Esophagus (tissue), 2 donors: ENCODE results near the gene ZNF26. TPM values are rescaled to one million over a fixed set of nuclear protein-coding genes. Genes with fewer than 3 reads are reported as not detected.
A peak's percentile ranks its signal among the peaks of the same experiment; 100 is the strongest.

Source experiments
- H3K27ac ChIP-seq, 2 donors: one replicate each; pipeline ENCODE4 v1.5.1; 2013; ENCODE audit warnings: low read depth in 2 of 2, mild to moderate bottlenecking in 2 of 2, inconsistent platforms in 1 of 2, low read length in 1 of 2, moderate library complexity in 1 of 2
- H3K27me3 ChIP-seq, 2 donors: one replicate each; pipeline ENCODE4 v1.6.1; 2013; ENCODE audit warnings: low read length in 2 of 2, control low read depth in 1 of 2, mild to moderate bottlenecking in 1 of 2; ENCODE audit not compliant: insufficient read depth in 2 of 2, control insufficient read depth in 1 of 2
- H3K36me3 ChIP-seq, 2 donors: one replicate each; pipeline ENCODE4 v1.6.1; 2013; ENCODE audit warnings: low read length in 1 of 2; ENCODE audit not compliant: control insufficient read depth in 2 of 2, insufficient read depth in 2 of 2
- H3K4me1 ChIP-seq, 2 donors: one replicate each; pipeline ENCODE4 v1.6.1; 2013; ENCODE audit warnings: low read length in 1 of 2; ENCODE audit not compliant: control insufficient read depth in 2 of 2, insufficient read depth in 2 of 2
- H3K4me3 ChIP-seq, 2 donors: one replicate each; pipeline ENCODE4 v1.5.1; 2013; ENCODE audit warnings: low read length in 2 of 2, mild to moderate bottlenecking in 2 of 2, low read depth in 1 of 2, moderate library complexity in 1 of 2
- H3K9me3 ChIP-seq, 2 donors: one replicate each; pipeline ENCODE4 v1.6.1; 2013; ENCODE audit warnings: mild to moderate bottlenecking in 2 of 2, low read depth in 1 of 2, low read length in 1 of 2, moderate library complexity in 1 of 2; ENCODE audit not compliant: control insufficient read depth in 2 of 2, insufficient read depth in 1 of 2
- WGBS, 2 donors: extraction: QIAGEN DNeasy Blood & Tissue Kit; methylation state at CpG; one replicate each; pipeline ENCODE4 v1.1.7; 2013; 5-methylcytosine and 5-hydroxymethylcytosine counted together
- polyA plus RNA-seq, 2 donors: library from polyadenylated mRNA; stranded (reverse); fragments of 200-250 nt; gene quantifications; one replicate each; pipeline ENCODE4 v1.2.3, GENCODE V29; 2013
- donor health status: healthy with polysubstance abuse.
- donor health status: Bipolar disorder and iron deficiency.

The ZNF26 gene
- polyA plus RNA-seq, 2 donors, result 2.8 to 3.4 TPM

GRCh38 chr12:132948146-132949066 is 37.8 kb upstream of the ZNF26 start:
- peaks cover 20 to 43% of the 10 kb centered on the region in 2 donors for H3K36me3 ChIP-seq
- H3K27me3 ChIP-seq, result no peaks in the 10 kb centered on the region
- WGBS, 2 donors, result 95 to 97% methylated on average over 29 of the region's 29 CpGs
- no peaks in the 10 kb centered on the region for H3K4me1 ChIP-seq
- no peak overlapping the region for H3K4me3 ChIP-seq
- H3K27ac ChIP-seq, result no peak overlapping the region
- peaks cover 44 to 69% of the 10 kb centered on the region in 2 donors for H3K9me3 ChIP-seq

GRCh38 chr12:132949936-132950837 is 36.0 kb upstream of the ZNF26 start:
- no peak overlapping the region for H3K4me3 ChIP-seq
- no peaks in the 10 kb centered on the region for H3K27me3 ChIP-seq
- 98% methylated on average over 30 of the region's 30 CpGs for WGBS, 2 donors
- H3K36me3 ChIP-seq, result peaks cover 12 to 31% of the 10 kb centered on the region in 2 donors
- H3K4me1 ChIP-seq, result no peaks in the 10 kb centered on the region
- H3K9me3 ChIP-seq, result peaks cover 35 to 66% of the 10 kb centered on the region in 2 donors
- H3K27ac ChIP-seq, result no peak overlapping the region

- H3K9me3 ChIP-seq, result peaks cover 32 to 60% of the 10 kb centered on the region in 2 donors
- no peak overlapping the region for H3K4me3 ChIP-seq
- peaks cover 7 to 25% of the 10 kb centered on the region in 2 donors for H3K36me3 ChIP-seq
- H3K27ac ChIP-seq, result no peak overlapping the region
- peaks cover 0 to 2% of the 10 kb centered on the region in 2 donors for H3K4me1 ChIP-seq
- 97 to 98% methylated on average over 27 of the region's 27 CpGs for WGBS, 2 donors
- no peaks in the 10 kb centered on the region for H3K27me3 ChIP-seq
Observed at GRCh38 chr12:132950844-132951535, 35.2 kb upstream of the ZNF26 start.

DNA sequence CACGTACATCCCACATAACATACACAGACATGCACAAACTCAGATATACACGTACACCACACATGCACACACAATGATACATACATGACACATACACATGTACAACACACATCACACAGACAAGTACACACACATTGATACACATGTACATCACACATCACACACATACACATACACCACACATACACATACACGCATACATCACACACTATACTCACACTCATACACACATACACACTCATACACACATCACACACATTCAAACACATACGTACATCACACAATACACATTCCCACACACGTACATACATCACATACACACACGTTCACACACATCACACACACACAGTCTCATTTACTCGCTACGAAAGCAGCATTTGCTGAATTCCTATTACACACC is 34.5 kb upstream of the ZNF26 start:
- H3K36me3 ChIP-seq, result peaks cover 6 to 20% of the 10 kb centered on the region in 2 donors

DNA sequence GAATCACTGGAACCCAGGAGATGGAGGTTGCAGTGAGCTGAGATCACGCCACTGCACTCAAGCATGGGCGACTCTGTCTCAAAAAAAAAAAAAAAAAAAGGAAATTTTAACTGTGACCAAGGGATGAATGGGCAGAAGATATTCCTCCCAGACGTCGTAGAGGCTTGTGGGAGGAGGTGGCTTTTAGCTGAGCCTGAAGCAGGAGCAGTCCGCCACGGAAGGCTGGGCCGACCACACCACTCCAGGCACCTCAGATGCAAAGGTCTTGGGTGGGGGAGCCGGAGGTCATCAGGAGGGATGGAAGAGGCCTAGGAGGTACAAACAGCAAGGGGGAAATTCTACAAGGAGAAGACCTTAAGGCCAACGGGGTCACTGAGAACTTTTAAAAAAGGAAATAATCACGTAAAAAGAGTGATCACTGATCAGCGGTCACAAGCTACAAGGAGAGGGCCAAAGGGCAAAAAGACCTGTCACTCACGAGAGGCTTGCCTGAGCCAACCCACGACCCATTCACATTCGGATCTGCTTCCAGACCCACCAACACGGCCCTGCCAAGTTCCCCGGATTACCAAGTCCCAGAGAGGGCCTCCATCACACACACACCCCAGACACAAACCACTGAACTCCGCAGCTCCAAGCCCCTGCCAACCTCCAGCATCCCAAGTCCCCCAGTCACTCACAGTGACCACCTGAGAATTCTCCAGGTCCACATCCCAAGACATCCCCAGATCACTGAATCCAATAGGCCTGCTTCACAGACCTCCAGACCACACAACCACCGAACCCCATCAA is 33.6 kb upstream of the ZNF26 start:
- H3K36me3 ChIP-seq, result peaks cover 6 to 18% of the 10 kb centered on the region in 2 donors
- H3K9me3 ChIP-seq, result peaks cover 26 to 55% of the 10 kb centered on the region in 2 donors
- 97 to 98% methylated on average over 18 of the region's 18 CpGs for WGBS, 2 donors
- H3K4me1 ChIP-seq, result peaks cover 0 to 2% of the 10 kb centered on the region in 2 donors
- H3K27ac ChIP-seq, result no peak overlapping the region
- no peak overlapping the region for H3K4me3 ChIP-seq
- H3K27me3 ChIP-seq, result no peaks in the 10 kb centered on the region

More for the DNA sequence above, 34.5 kb upstream of the ZNF26 start:
- 96 to 97% methylated on average over 8 of the region's 8 CpGs for WGBS, 2 donors
- Histone ChIP-seq H3K27me3 (no peaks in the 10 kb centered on the region), H3K4me3 (no peak overlapping the region), H3K4me1 (peaks cover 0 to 2% of the 10 kb centered on the region in 2 donors), H3K9me3 (peaks cover 26 to 55% of the 10 kb centered on the region in 2 donors), H3K27ac (no peak overlapping the region)

GRCh38 chr12:132953163-132953425 is 33.1 kb upstream of the ZNF26 start:
- H3K27ac ChIP-seq, result no peak overlapping the region
- 99 to 100% methylated on average over 2 of the region's 2 CpGs for WGBS, 2 donors
- H3K36me3 ChIP-seq, result peaks cover 6 to 16% of the 10 kb centered on the region in 2 donors
- H3K4me3 ChIP-seq, result no peak overlapping the region
- H3K4me1 ChIP-seq, result peaks cover 0 to 2% of the 10 kb centered on the region in 2 donors
- H3K27me3 ChIP-seq, result no peaks in the 10 kb centered on the region
- peaks cover 24 to 52% of the 10 kb centered on the region in 2 donors for H3K9me3 ChIP-seq

GRCh38 chr12:132953771-132954170 is 32.4 kb upstream of the ZNF26 start:
- Histone ChIP-seq H3K4me3 (no peak overlapping the region), H3K27ac (no peak overlapping the region), H3K27me3 (no peaks in the 10 kb centered on the region), H3K9me3 (peaks cover 19 to 46% of the 10 kb centered on the region in 2 donors), H3K36me3 (peaks cover 6 to 16% of the 10 kb centered on the region in 2 donors), H3K4me1 (peaks cover 0 to 2% of the 10 kb centered on the region in 2 donors)
- 97 to 98% methylated on average over 7 of the region's 7 CpGs for WGBS, 2 donors

DNA sequence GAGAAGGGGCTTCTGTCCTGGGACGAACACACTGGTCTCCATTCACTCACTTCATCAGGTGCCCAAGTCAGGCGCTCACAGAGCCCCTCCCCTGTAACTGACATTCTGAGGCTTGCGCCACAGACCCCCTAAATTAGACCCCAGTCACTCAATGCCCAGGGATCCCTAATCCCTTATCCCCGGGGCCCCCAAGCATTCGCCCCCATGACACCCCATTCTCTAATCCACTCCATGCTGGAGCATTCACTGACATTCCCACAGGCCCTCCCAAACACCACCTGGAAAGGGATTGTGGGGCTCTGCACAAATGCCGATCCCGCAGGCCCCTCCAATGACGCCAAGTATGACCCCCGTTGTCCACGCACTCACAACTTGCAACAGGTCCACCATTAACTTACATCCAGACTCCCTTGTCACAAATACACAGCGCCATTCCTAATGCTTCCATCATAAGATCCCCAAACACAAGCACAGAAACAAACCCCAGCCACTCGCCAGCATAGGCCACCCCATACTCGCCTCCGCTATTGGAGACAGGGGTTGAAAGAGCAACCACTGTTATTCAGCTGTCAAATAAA is 31.6 kb upstream of the ZNF26 start:
- 82 to 87% methylated on average over 13 to 14 of the region's 14 CpGs for WGBS, 2 donors
- Histone ChIP-seq H3K9me3 (peaks cover 17 to 38% of the 10 kb centered on the region in 2 donors), H3K27me3 (no peaks in the 10 kb centered on the region), H3K36me3 (peaks cover 5 to 14% of the 10 kb centered on the region in 2 donors), H3K27ac (no peak overlapping the region), H3K4me3 (peak overlapping the region in 1 of 2 donors; percentile 77), H3K4me1 (peaks cover 0 to 2% of the 10 kb centered on the region in 2 donors)
